GM23248 (cell line): Measurements from ENCODE around the gene RPL10A.

Experiments used
- EZH2 ChIP-seq: fragments of 200-600 bp; sonication (generic); IDR thresholded peaks from 2 replicates; pipeline ENCODE4 v1.6.1; 2018; ENCODE audit warnings: antibody characterized with exemption, mild to moderate bottlenecking; ENCODE audit not compliant: insufficient read depth, poor library complexity, severe bottlenecking
- EZH2phosphoT487 ChIP-seq: fragments of 200-600 bp; sonication (generic); IDR thresholded peaks from 2 replicates; pipeline ENCODE4 v1.6.1; 2018; ENCODE audit warnings: antibody characterized with exemption, moderate library complexity, mild to moderate bottlenecking, low read depth; ENCODE audit not compliant: insufficient read depth

GRCh38 chr6:35503534-35503933 is 35.3 kb downstream of the RPL10A start:
- no peak for TF ChIP-seq EZH2
- TF ChIP-seq EZH2phosphoT487 = no peak
